22Rv1 (cell line): ENCODE data around the gene SRC.

Experiments used
- CTCF ChIP-seq: fragments of 450-650 bp; IDR thresholded peaks from 2 replicates; pipeline ENCODE4 v1.5.1; 2017; ENCODE audit warnings: mild to moderate bottlenecking
- ZFX ChIP-seq: fragments of 450-650 bp; IDR thresholded peaks from 2 replicates; pipeline ENCODE4 v1.6.1; 2017; ENCODE audit warnings: antibody characterized with exemption, borderline replicate concordance

DNA sequence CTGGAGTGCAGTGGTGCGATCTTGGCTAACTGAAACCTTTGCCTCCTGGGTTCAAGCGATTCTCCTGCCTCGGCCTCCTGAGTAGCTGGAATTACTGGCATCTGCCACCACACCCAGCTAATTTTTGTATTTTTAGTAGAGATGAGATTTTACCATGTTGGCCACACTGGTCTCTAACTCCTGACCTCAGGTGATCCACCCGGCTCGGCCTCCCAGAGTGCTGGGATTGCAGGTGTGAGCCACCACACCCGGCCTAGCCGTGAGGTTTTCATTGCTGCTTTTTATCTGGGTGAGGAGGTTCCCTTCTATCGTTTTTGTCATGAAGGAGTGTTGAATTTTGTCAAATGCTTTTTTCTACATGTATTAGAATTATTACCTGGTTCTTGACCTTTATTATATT lies 23.9 kb downstream of the SRC start:
- TF ChIP-seq CTCF (no peak), ZFX (no peak)
